Colonic mucosa (tissue), 4 donors: ENCODE data around the gene ACOT8. TPM values are rescaled to one million over a fixed set of nuclear protein-coding genes. Genes with fewer than 3 reads are reported as not detected.

Source experiments
- DNase-seq: peaks from one replicate; pipeline ENCODE4 v3.0.0-alpha.2; 2020
- H3K27ac ChIP-seq: fragments of 200-600 bp; one replicate; pipeline ENCODE4 v1.8.0; 2021
- H3K27me3 ChIP-seq: fragments of 200-600 bp; one replicate; pipeline ENCODE4 v1.8.0; 2021
- H3K36me3 ChIP-seq: fragments of 200-600 bp; one replicate; pipeline ENCODE4 v1.8.0; 2021
- H3K4me1 ChIP-seq: fragments of 200-600 bp; one replicate; pipeline ENCODE4 v1.8.0; 2021; ENCODE audit warnings: mild to moderate bottlenecking
- H3K4me3 ChIP-seq: fragments of 200-600 bp; one replicate; pipeline ENCODE4 v1.8.0; 2021
- H3K9ac ChIP-seq, 2 donors: one replicate each; pipeline ENCODE4 v1.7.0; 2013; ENCODE audit warnings: control low read depth in 2 of 2, low read depth in 2 of 2, low read length in 2 of 2
- H3K9me3 ChIP-seq: fragments of 200-600 bp; one replicate; pipeline ENCODE4 v1.8.0; 2021
- CTCF ChIP-seq: fragments of 200-600 bp; IDR thresholded peaks from one replicate; pipeline ENCODE4 v1.8.0; 2022; ENCODE audit warnings: antibody characterized with exemption, mild to moderate bottlenecking
- intact Hi-C: fragments of 100-400 bp; cut with DNase I; formaldehyde crosslinking; loops from one replicate; pipeline ENCODE4 v1.14.1; 2022
- total RNA-seq, 2 donors: library from RNA; stranded (reverse); fragmentation: NEBNext Ultra II Directional in 1 of 2; extraction: Animal tissue kit (Norgen Biotek cat#: 25700) in 1 of 2; gene quantifications; one replicate each; pipeline ENCODE4 v1.2.1, GENCODE V29; 2021
- donor health status: healthy.
- donor health status: DM: no; HTN: no; CAD: no.
- donor health status: DM: no; HTN: no; CAD: no.

Gene ACOT8
- total RNA-seq, 2 donors from 2014 or later: 49.8 to 58.5 TPM

- Histone ChIP-seq H3K27me3 (no peaks in the 10 kb centered on the region), H3K9me3 (no peaks in the 10 kb centered on the region), H3K36me3 (peaks cover 7% of the 10 kb centered on the region), H3K27ac (no peak overlapping the region), H3K4me3 (no peak overlapping the region), H3K9ac (no peak overlapping the region), H3K4me1 (no peaks in the 10 kb centered on the region)
- DNase-seq: no peak
- intact Hi-C loops: no loop called here
- no peak for TF ChIP-seq CTCF
Observed at GRCh38 chr20:45899046-45899835, 42.0 kb upstream of the ACOT8 start.

DNA sequence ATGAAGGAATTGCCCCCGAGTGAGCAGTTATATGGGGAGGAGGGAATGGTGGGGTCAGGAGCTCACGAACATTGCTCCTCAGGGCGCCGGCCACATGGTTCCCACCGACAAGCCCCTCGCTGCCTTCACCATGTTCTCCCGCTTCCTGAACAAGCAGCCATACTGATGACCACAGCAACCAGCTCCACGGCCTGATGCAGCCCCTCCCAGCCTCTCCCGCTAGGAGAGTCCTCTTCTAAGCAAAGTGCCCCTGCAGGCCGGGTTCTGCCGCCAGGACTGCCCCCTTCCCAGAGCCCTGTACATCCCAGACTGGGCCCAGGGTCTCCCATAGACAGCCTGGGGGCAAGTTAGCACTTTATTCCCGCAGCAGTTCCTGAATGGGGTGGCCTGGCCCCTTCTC lies 41.1 kb upstream of the ACOT8 start:
- Histone ChIP-seq H3K9me3 (no peaks in the 10 kb centered on the region), H3K36me3 (peaks cover 13% of the 10 kb centered on the region)
- intact Hi-C loops: no loop called here

DNA sequence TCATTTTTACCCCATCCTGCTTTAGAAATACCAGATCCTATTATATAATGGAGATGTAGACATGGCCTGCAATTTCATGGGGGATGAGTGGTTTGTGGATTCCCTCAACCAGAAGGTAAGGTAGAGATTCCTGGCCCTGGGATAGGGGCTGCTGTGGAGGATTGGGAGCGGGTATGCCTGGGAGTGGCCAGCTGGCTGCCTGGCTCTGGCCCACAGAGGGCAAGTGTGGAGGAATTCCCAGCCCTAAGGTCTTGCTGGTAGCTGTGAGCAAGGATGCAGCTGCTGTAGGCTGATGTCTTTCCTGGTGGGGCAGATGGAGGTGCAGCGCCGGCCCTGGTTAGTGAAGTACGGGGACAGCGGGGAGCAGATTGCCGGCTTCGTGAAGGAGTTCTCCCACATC lies 40.5 kb upstream of the ACOT8 start:
- Histone ChIP-seq H3K4me3 (no peak overlapping the region), H3K27me3 (no peaks in the 10 kb centered on the region), H3K4me1 (peaks cover 9% of the 10 kb centered on the region), H3K36me3 (peaks cover 13% of the 10 kb centered on the region), H3K9ac (no peak overlapping the region), H3K27ac (no peak overlapping the region), H3K9me3 (no peaks in the 10 kb centered on the region)
- no peak for DNase-seq
- no peak for TF ChIP-seq CTCF
- intact Hi-C loops: no loop called here

More for the DNA sequence above, 41.1 kb upstream of the ACOT8 start:
- no peak for TF ChIP-seq CTCF
- Histone ChIP-seq H3K9ac (no peak overlapping the region), H3K4me3 (no peak overlapping the region), H3K27me3 (no peaks in the 10 kb centered on the region), H3K4me1 (peaks cover 3% of the 10 kb centered on the region), H3K27ac (no peak overlapping the region)
- DNase-seq: no peak

DNA sequence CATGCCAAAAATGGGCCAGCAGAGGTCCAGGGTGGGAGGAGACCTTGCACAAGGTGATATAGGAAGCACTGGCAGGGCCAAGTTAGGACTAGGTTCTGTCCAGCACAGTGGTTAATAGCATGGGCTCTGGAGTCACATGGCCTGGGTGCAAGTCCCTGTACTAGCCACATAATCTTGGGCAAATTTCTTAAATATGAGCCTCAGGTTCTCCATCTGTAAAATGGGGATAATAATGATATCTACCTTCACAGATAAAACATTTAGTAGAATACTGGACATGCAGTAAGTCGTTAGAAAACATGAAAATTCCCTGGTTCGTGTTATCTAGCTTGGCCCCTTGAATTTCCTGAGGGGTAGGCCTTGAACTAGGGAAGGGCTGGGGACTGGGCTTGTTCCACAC lies 40.1 kb upstream of the ACOT8 start:
- H3K9ac ChIP-seq: no peak overlapping the region
- H3K4me1 ChIP-seq: peaks cover 12% of the 10 kb centered on the region
- intact Hi-C loops: no loop called here
- peaks cover 13% of the 10 kb centered on the region for H3K36me3 ChIP-seq
- no peak for TF ChIP-seq CTCF
- H3K4me3 ChIP-seq: no peak overlapping the region
- no peak for DNase-seq
- no peaks in the 10 kb centered on the region for H3K9me3 ChIP-seq
- no peak overlapping the region for H3K27ac ChIP-seq
- no peaks in the 10 kb centered on the region for H3K27me3 ChIP-seq

- H3K36me3 ChIP-seq: peaks cover 13% of the 10 kb centered on the region
- no peaks in the 10 kb centered on the region for H3K9me3 ChIP-seq
- intact Hi-C loops: no loop called here
- H3K4me3 ChIP-seq: no peak overlapping the region
- H3K4me1 ChIP-seq: peaks cover 18% of the 10 kb centered on the region
- no peak overlapping the region for H3K27ac ChIP-seq
- TF ChIP-seq CTCF: no peak
- no peak overlapping the region for H3K9ac ChIP-seq
- DNase-seq: no peak
- H3K27me3 ChIP-seq: no peaks in the 10 kb centered on the region
Observed at GRCh38 chr20:45896641-45897161, 39.5 kb upstream of the ACOT8 start.
